ENCODE data around the gene KRT17. TPM values are rescaled to one million over a fixed set of nuclear protein-coding genes. Genes with fewer than 3 reads are reported as not detected.
"Not testable (repeated sequence)": the region's sequence is repeated elsewhere in the genome, so short reads cannot be mapped to it uniquely, and the experiment has no call there.

Gene KRT17
- total RNA-seq, 2 experiments from 2014 or later: not detected

DNA sequence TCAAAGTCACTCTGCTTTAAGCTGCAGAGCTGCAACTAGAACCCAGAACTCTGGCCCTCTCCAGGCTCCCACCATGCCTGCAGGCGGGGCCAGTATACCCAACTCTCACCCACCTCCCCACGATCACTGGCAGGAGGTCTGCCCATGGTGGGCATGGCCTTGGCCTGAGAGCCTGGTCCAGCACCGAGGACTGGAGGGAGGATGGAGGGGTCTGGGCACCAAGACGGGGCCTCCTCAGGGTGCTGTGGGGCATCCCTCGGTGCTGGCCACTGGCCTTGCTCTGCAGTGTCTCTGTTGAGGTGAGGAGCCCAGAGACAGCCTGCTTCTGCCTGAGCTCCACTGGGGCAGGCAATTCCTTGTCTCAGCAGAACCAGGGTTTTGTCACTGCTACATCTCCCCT is 10.3 kb downstream of the KRT17 start:
- CTCF ChIA-PET: no interaction called here

DNA sequence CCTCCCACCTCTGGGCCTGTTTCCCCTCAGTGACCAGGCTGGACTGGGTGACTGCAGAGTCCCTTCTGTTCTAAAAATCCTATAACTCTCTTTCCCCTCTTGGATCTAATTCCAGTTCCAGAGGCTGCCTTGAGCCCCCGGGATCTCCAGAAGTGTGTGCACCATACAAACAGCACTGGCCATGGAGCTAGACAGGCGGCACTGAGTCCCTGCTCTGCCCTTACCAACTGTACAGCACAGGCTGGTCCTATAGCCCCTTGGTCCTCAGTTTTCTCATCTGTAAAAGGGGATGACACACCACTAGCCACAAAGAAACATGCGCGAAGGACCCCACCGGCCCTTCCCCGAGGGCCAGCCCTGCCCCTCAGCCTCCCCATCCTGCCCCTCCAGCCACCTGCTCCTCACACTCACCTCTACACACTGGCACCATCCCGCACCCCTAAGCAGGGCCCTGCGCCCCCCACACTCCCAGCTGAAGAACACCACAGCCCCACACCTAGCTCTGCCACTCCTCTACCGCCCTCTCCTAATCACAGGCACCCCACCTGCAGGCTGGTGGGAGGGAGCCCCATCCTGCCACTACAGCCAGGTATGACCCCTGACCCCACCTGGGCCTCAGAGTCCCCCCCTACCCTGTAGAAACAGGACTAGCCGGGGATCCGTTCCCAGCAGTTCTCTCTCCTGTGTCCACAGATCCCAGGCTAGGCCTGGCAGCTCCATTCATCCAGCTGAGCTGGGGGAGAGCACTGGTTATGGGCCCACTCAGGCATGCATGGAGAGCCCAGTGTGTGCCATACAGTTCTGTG is 10.9 kb downstream of the KRT17 start:
- no peaks in the 10 kb centered on the region for H3K9me3 ChIP-seq (ENCODE audit: control insufficient read depth in 1 of 2, insufficient read depth in 1 of 2, low read length in 2 of 2)
- no peaks in the 10 kb centered on the region for H3K4me1 ChIP-seq (ENCODE audit: insufficient read depth, low read length)
- CTCF ChIA-PET: no interaction called here
- DNase-seq: no peak
- POLR2A ChIA-PET: no interaction called here
- H3K27ac Mint-ChIP-seq: no peak overlapping the region
- TF ChIP-seq, protein P1, sequence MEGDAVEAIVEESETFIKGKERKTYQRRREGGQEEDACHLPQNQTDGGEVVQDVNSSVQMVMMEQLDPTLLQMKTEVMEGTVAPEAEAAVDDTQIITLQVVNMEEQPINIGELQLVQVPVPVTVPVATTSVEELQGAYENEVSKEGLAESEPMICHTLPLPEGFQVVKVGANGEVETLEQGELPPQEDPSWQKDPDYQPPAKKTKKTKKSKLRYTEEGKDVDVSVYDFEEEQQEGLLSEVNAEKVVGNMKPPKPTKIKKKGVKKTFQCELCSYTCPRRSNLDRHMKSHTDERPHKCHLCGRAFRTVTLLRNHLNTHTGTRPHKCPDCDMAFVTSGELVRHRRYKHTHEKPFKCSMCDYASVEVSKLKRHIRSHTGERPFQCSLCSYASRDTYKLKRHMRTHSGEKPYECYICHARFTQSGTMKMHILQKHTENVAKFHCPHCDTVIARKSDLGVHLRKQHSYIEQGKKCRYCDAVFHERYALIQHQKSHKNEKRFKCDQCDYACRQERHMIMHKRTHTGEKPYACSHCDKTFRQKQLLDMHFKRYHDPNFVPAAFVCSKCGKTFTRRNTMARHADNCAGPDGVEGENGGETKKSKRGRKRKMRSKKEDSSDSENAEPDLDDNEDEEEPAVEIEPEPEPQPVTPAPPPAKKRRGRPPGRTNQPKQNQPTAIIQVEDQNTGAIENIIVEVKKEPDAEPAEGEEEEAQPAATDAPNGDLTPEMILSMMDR (IDR thresholded peaks at IDR 0.05): no peak
- H3K4me1 Mint-ChIP-seq (ENCODE audit: low read depth): no peaks in the 10 kb centered on the region
- H3K27me3 Mint-ChIP-seq: peaks cover 16% of the 10 kb centered on the region
- no peaks in the 10 kb centered on the region for H3K36me3 ChIP-seq (ENCODE audit: insufficient read depth, low read length)
- H3K27ac ChIP-seq (ENCODE audit: low read depth in 1 of 2, low read length in 2 of 2): no peak overlapping the region
- no peak overlapping the region for H3K4me3 Mint-ChIP-seq
- peaks cover 0 to 2% of the 10 kb centered on the region in 2 experiments for H3K27me3 ChIP-seq (ENCODE audit: control insufficient read depth in 1 of 2, insufficient read depth in 2 of 2, low read length in 2 of 2)
- no peak for ATAC-seq (ENCODE audit: poor library complexity)
- no peaks in the 10 kb centered on the region for H3K9me3 Mint-ChIP-seq
- no peak overlapping the region for H3K4me3 ChIP-seq (ENCODE audit: low read length)
- no peaks in the 10 kb centered on the region for H3K36me3 Mint-ChIP-seq (ENCODE audit: low read depth)
- intact Hi-C loops (cut with DNase I, micrococcal nuclease): no loop called here

More for the DNA sequence above, 10.3 kb downstream of the KRT17 start:
- Mint-ChIP-seq H3K9me3 (no peaks in the 10 kb centered on the region), H3K4me3 (no peak overlapping the region), H3K27me3 (peaks cover 10% of the 10 kb centered on the region), H3K27ac (no peak overlapping the region), H3K4me1 (ENCODE audit: low read depth) (no peaks in the 10 kb centered on the region), H3K36me3 (ENCODE audit: low read depth) (no peaks in the 10 kb centered on the region)
- POLR2A ChIA-PET: no interaction called here
- peaks cover 0 to 2% of the 10 kb centered on the region in 2 experiments for H3K27me3 ChIP-seq (ENCODE audit: control insufficient read depth in 1 of 2, insufficient read depth in 2 of 2, low read length in 2 of 2)
- no peaks in the 10 kb centered on the region for H3K9me3 ChIP-seq (ENCODE audit: control insufficient read depth in 1 of 2, insufficient read depth in 1 of 2, low read length in 2 of 2)
- DNase-seq (no peak), ATAC-seq (ENCODE audit: poor library complexity) (no peak)
- H3K27ac ChIP-seq (ENCODE audit: low read depth in 1 of 2, low read length in 2 of 2): no peak overlapping the region
- intact Hi-C loops (cut with DNase I, micrococcal nuclease): no loop called here
- H3K4me1 ChIP-seq (ENCODE audit: insufficient read depth, low read length): no peaks in the 10 kb centered on the region
- H3K4me3 ChIP-seq (ENCODE audit: low read length): no peak overlapping the region
- no peaks in the 10 kb centered on the region for H3K36me3 ChIP-seq (ENCODE audit: insufficient read depth, low read length)
- TF ChIP-seq, protein P1 (IDR thresholded peaks at IDR 0.05): no peak

DNA sequence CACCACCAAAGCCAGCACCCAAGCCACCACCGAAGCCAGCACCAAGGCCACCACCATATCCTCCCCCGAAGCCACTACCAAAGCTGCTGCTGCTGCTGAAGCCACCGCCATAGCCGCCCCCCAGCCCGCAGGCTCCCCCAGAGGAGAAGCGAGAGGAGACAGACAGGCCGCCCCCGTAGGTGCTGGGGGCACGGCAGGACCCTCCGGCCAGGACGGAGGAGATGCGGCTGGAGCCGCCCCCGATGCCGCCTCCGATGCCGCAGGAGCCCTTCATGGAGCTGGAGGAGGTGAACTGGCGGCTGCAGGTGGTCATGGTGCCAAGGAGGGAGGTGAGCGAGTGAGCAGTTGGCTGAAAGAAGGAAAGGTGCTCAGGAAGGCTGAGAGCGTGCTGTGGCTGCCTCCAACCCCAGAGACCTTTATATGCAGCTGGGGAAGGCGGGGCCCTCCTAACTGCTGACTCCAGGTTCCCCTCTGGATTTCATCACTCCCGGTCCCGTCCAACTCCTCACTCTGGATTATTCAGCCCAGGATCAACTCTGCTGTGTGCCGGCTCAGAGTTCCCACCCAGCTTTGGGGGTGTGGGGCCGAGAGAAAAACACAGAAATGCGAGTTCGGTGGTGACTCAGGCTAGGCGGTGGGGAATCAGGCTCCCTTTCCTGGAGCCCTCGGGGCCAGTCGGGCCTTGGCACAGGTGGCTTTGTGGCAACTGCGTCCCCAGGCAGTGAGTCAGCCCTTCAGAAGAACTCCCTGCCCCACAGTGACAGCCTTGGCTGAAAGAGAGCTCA is 11.8 kb downstream of the KRT17 start, which contains the start of gene KRT16:
Gene KRT16, minus strand, starts transcription at position 392 of the 785 bp plus-strand sequence. Its CDS starts 79 bp downstream, at position 313.
- DNase-seq; H3K4me3 ChIP-seq (ENCODE audit: low read length); H3K9me3 ChIP-seq (ENCODE audit: control insufficient read depth in 1 of 2, insufficient read depth in 1 of 2, low read length in 2 of 2); H3K9me3 Mint-ChIP-seq; intact Hi-C loops (cut with DNase I, micrococcal nuclease); H3K4me1 Mint-ChIP-seq (ENCODE audit: low read depth); H3K27me3 ChIP-seq (ENCODE audit: control insufficient read depth in 1 of 2, insufficient read depth in 2 of 2, low read length in 2 of 2); H3K27ac ChIP-seq (ENCODE audit: low read depth in 1 of 2, low read length in 2 of 2); CTCF ChIA-PET; POLR2A ChIA-PET; ATAC-seq (ENCODE audit: poor library complexity); H3K27ac Mint-ChIP-seq; H3K4me3 Mint-ChIP-seq; H3K36me3 ChIP-seq (ENCODE audit: insufficient read depth, low read length); H3K36me3 Mint-ChIP-seq (ENCODE audit: low read depth); H3K4me1 ChIP-seq (ENCODE audit: insufficient read depth, low read length): not testable (repeated sequence)
- peaks cover 16% of the 10 kb centered on the region for H3K27me3 Mint-ChIP-seq

Measured in CD4-positive, alpha-beta T cell (primary cell).